ENCODE measurements around the gene FLNB.

FLNB gene

GRCh38 chr3:58009749-58010535 is 1.7 kb downstream of the FLNB start:
- DNase-seq (ENCODE audit: low read depth), result no peak

- no peak for DNase-seq (ENCODE audit: low read depth)
These were observed 2.3 kb downstream of the FLNB start for GRCh38 chr3:58010562-58010961.

DNA sequence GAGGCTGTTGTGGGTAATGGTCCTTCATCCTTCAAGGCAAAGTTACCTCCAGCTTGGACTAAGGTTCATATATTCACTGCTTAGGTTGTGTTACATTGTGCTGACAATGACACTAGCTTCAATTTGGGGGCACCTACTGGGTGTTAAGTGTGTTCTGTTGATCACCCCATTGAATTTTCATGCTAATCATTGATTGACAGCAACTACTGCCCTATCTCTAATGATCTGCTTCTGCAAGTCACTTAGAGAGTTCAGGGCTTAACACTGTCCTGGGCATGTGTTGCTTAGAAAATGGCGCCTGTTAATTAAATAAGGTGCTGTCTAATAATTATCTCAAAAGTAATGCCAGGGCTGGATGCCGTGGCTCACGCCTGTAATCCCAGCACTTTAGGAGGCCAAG is 3.4 kb downstream of the FLNB start:
- no peak for DNase-seq (ENCODE audit: low read depth)

- no peak for DNase-seq (ENCODE audit: low read depth)
These were observed 4.1 kb downstream of the FLNB start for GRCh38 chr3:58012302-58012701.

DNA sequence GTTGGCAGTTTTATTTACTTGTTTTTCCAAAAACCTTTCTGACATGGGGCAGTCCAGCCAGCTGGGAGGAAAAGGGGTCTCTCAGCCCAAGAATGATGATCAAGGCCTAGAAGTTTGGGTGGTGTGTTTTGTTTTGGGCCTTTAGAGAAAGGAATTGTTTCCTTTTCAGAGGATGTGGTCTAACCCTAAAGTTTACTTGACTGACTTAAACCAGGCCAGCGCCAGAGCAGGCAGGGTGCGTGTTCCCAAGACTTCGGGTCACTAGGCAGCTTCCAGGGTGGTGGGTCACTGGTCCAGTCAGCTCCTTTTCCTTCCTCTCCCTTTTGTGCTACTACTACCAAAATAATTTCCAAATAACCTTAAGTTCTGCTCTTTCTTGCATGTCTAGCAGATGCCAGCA is 4.9 kb downstream of the FLNB start:
- DNase-seq (ENCODE audit: low read depth), result no peak

DNA sequence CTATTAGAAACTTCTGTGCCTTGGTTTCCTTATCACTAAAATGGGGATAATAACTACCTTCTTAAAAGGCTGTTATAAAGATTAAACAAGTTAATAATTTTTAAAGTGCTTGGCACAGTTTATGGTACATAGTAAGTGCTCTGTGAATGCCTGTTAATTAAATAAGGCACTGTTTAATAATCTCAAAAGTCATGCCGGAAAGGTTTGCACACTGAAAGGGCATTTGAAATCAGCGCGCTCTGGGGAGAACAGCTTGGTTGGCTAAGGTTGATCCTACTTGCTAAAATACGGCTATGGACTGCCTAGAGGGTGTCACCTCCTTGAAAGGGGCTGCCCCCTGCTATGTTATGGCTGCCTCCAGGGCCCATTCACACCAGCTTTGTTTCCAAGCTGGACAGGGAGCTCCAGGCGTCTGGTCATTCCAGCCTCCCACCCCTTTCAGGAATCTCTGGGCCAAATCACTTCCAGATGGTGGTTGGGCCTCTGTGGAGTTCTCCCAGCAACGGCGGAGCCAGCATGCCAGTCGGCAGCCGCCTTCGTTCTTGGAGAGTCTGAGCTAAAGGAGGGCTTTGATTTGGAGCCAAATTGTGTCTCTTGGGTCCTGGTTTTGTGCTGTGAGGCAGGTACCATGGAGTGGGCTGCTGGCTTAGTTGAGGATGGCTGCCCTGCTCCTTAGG is 5.9 kb downstream of the FLNB start:
- no peak for DNase-seq (ENCODE audit: low read depth)

- DNase-seq (ENCODE audit: low read depth), result no peak
These were observed 7.3 kb downstream of the FLNB start for GRCh38 chr3:58015520-58015915.

DNA sequence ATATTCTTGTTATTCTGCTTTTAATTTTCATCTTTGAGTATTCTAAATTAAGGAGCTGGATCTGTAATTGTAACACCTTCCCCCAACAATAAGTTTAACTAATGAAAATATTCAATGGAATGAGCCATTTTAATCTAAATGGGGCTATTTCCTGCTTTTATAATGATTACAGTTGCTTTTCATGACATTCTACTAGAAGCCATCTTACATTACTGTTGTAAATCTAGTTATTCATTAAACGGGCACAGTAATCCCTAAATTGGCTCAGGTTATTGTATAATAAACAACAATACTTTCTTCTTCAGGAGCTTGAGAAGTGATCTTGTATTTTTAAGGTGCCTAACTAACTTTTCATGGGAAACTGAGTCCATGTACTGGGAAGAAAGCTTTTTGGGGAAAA is 8.5 kb downstream of the FLNB start:
- no peak for DNase-seq (ENCODE audit: low read depth)

DNA sequence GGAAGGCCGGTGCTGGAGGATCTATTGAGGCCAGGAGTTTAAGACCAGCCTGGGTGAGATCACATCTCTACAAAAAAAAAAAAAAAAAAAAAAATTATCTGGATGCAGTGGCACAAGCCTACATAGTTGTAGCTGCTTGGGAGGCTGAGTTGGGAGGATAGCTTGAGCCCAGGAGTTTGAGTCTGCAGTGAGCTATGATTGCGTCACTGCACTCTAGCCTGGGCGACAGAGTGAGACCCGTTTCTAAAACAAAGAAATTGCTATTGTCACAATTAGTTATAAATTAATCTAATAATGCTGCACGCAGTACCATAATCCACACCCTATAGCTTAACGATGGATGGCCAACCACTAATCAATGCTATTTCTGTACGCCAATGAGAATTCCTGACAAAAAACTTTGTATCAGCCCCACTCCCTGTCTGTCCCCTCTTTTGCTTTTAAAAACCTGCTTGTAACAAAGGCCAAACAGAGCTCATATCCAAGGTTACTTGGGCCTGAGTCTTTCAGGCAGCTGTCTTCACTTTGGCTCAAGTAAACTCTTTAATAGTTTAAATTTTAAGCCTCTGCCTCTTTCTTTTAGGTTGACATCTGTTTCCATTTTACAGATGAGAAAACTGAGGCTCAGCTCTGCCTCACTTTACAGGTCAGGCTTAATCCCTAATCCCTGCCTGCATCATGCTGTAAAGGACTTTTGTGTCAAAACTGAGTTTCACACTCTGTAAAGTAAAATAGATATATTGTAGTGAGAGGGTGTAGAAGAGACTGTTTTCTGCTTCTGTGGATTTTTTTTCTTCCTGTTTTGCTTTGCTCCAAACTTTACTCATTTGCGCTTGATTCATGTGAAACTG is 10.9 kb downstream of the FLNB start:
- DNase-seq (ENCODE audit: low read depth), result no peak

- no peak for DNase-seq (ENCODE audit: low read depth)
These were observed 12.5 kb downstream of the FLNB start for GRCh38 chr3:58020783-58021071.

GRCh38 chr3:58021072-58021959 is 13.1 kb downstream of the FLNB start:
- DNase-seq (ENCODE audit: low read depth), result no peak

DNA sequence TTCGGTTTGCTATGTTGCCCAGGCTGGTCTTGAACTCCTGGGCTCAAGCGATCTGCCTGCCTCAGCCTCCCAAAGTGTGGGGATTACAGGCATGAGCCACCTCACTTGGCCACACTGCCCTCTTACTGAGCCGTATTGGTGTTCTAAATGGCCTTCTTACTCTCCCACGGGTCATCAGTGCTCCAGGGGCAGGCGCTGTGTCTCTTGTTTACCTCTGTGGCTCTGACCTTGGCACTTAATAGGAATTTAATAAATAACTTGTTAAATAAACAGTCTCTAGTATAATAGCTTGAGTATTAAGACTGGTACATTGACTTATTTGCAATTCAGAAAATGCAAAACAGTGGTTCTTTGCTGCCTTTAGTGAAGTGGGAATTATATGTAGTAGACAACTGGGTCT is 13.7 kb downstream of the FLNB start:
- no peak for DNase-seq (ENCODE audit: low read depth)

- DNase-seq (ENCODE audit: low read depth), result no peak
These were observed 14.3 kb downstream of the FLNB start for GRCh38 chr3:58022490-58022889.

GRCh38 chr3:58023531-58023930 is 15.3 kb downstream of the FLNB start:
- no peak for DNase-seq (ENCODE audit: low read depth)

GRCh38 chr3:58025406-58025805 is 17.2 kb downstream of the FLNB start:
- no peak for DNase-seq (ENCODE audit: low read depth)

GRCh38 chr3:58025837-58026569 is 17.8 kb downstream of the FLNB start:
- DNase-seq (ENCODE audit: low read depth), result no peak

DNA sequence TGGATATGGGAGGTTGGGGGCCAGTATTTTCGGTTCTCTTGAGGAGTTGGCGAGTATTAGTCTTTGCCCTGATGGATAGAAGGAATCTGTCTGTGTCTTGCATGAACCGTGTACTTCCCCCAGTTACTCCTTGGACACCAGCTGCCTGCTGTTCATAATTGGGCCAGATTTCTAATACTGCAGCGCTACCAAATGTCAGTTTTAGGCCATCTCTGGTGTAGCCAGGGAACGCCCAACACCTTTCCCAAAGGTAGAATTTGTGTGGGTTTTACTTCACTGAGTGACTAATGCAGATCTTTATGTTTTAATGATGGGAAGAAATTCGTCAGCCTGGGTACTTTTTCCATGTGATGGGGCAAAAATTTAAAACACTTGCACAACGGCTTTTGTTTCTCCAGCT is 18.4 kb downstream of the FLNB start:
- DNase-seq (ENCODE audit: low read depth), result no peak

GRCh38 chr3:58027704-58028317 is 19.6 kb downstream of the FLNB start:
- no peak for DNase-seq (ENCODE audit: low read depth)

GRCh38 chr3:58028902-58029301 is 20.7 kb downstream of the FLNB start:
- DNase-seq (ENCODE audit: low read depth), result no peak

DNA sequence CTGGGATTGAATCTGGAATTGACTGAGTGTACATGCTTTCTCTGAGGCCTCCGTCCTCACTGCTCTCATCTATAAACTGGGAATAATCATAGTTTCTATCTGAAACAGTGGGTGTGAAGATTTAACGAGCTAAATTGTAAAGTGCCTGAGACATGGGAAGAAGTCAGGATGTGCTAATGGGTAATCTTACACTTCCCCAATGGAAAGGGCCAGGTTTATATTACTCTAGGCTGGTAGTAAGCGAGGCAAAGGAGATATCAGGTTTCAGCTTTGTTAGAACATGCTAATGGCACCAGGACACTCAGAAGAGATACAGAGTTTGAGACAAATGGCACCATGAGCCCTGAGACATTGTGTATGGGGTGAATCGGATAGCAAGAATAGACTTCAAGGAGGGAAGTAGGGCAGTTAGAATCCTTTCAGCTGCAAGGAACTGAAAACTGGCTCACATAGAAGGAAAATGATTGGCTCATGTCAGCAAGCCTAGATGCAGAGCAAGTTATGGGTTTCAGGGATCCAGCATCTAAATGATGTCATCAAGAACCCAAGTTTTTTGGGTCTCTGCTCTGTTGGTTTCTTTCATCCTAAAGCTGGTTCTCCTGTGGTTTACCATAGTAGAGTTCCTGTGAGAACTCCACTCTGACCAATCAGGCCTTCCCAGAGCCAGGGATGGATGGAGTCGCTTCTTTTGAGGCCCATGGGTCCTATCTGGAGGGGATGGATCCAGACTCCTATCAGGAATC is 21.8 kb downstream of the FLNB start:
- no peak for DNase-seq (ENCODE audit: low read depth)

Data from T-helper 22 cell (primary cell).